AG08396 (cell line): ENCODE measurements around the gene PLA2G6.
"Not testable (repeated sequence)": the region's sequence is repeated elsewhere in the genome, so short reads cannot be mapped to it uniquely, and the experiment has no call there.

Experiments used
- DNase-seq: peaks from one replicate; pipeline ENCODE4 v3.0.0; 2012; ENCODE audit warnings: low spot score, mixed read lengths

Gene PLA2G6

DNA sequence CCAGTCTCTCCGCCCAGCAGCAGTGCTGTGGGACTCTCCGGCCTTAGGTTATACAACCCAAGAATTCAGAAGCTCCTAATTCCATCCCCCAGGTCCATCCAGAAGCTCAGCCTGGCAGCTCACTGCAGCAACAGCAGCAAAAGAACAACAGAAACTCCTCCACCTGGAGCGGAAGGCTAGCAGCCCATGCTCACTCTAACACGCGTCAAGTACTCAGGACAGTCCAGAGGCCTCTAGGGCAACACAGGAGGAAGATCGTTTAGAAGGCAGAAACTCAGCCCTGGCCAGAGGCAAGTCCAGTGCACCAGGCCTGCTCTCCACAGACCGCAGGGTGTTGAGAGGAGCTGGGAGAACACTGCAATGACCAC, 17.1 kb downstream of the PLA2G6 start:
- DNase-seq, result no peak

DNA sequence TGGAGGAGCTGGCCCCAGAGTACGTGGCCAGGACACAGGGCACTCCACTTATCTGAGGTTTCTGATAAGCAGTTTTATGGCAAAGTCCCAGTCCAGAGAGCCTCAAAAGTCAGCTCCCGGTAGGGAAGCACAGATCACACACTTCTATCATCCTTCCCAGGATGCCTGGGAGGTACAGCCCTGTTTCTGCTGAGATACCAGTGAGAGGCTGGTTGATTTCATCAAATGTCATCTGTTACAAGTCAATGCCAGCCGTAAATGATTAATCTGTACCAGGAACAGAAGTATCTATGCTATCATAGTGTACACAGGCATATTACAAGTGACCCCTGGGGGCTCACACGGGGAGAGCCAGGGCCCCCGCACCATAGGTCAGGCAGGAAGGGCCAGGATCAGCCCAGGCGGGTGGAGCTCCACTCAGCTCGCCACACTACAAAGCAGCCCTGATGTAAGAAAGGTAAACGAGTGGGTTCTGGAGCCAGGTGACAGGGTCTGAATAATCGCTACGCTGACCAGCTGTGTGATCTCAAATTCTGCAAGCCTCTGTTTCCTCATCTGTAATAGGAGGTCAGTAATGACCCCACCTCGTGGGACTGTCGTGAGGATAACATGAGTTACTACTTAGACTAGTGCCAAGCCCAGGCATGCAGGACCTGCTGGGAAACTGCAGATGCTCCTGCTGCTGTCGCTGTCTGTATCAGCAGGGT, 17.6 kb downstream of the PLA2G6 start:
- no peak for DNase-seq

DNA sequence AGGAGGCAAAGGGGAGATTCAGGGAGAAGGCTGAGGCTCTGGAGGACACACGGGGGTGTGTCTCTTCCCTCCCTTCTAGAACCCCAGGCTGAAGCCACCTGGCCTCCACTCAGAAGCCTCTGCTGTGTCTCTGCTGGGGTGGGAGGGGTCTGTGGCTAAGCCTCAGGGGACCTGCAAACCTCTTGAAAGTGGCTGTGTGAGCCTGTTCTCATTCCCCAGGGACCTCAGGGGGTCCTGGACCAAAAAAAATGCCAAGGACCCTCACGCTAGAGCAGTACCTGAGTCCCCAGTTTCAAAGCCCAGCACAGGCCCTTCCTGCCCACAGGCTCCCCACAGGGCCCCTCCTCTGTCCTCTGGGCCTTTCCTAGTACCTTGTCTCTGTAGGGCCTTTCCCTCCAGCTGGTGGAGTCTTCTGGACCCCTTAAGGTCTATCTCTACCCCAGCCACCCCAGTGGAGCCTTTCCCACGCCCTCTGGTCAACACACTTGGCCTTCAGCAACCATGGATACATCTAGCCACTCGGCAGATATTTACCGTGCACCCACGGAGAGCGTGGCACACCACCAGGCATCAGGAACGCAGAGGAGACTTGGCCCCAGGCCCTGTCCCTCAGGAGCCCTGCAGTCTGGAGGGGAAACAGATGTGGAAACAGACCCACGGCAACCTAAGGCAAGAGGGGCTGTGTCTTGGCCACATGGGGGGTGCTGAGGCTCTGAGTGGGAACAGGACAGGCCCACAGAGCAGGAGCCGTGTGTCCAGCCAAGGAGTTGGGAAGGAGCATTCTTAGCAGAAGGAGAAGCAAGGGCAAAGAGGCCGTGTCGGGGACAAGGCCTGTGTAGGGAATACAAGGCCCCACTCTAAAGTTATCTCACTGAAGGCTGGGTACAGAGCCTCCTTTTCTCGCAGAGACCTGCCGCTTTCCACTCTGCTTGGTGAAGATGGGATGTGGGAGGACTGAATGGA, 18.5 kb downstream of the PLA2G6 start:
- no peak for DNase-seq

DNA sequence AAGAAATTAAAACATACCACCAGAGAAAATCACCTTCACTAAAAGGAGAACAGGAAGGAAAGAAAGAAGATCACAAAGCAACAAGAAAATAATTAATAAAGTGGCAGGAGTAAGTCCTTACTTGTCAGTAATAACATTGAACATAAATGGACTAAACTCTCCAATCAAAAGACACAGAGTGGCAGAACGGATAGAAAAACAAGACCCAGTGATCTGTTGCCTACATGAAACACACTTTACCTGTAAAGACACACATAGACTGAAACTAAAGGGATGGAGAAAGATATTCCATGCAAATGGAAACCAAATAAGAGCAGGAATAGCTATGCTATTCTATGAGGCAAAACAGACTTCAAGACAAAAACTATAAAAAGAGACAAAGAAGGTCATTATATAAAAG, 25.9 kb downstream of the PLA2G6 start:
- no peak for DNase-seq

DNA sequence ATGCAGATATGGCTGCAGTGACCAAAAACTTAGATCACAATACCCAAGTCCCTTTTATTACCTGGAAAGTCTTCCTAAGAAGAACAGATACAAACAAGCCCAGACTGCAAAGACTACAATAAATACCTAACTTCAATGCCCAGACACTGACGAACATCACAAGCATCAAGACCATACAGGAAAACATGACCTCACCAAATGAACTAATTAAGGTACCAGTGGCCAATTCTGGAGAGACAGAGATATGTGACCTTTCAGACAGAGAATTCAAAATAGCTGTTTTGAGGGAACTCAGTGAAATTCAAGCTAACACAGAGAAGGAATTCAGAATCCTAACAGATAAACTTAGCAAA, 27.1 kb downstream of the PLA2G6 start:
- not testable (repeated sequence) for DNase-seq

DNA sequence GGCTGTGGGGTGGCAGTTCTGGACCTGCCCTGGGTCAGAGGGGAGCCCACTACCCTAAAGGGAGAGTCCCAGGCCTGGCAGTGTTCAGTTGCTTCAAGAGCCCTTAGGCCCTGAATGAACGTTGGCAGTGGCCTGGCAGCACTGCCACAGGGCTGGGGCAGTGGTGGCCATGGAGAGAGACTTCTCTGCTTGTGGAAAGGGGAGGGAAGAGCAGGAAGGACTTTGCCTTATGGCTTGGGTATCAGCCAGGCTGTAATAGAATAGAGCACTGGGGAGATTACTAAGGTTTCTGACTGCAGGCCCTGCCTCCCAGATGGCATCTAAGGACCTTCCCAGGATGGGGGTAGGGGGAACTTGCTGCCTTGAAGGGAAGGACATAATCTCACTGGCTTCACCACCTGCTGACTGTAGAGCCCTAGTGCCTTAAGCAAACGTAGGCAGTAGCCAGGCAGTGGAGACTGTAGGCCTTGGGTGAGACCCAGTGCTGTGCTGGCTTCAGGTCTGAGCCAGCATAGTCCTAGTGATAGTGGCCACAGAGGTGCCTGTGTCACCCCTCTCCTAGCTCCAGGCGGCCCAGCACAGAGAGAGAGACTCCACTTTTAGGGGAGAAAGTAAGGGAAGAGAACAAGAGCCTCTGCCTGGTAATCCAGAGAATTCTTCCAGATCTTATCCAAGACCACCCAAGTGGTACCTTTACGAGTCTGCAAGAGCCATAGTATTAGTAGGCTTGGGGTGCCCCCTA, 27.6 kb downstream of the PLA2G6 start:
- no peak for DNase-seq

DNA sequence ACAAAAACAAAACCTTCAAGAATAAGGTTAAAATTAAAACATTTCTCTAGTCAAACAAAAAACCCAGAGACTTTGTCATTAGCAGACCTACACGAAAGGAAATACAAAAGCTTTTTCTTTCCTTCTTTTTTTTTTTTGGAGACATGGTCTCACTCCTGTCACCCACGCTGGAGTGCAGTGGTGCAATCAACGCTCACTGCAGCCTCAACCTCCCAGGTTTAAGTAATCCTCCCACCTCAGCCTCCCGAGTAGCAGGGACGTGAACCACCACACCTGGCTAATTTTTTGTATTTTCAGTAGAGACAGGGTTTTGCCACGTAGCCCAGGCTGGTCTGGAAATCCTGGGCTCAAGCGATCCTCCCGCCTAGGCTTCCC, 30.5 kb downstream of the PLA2G6 start:
- no peak for DNase-seq

DNA sequence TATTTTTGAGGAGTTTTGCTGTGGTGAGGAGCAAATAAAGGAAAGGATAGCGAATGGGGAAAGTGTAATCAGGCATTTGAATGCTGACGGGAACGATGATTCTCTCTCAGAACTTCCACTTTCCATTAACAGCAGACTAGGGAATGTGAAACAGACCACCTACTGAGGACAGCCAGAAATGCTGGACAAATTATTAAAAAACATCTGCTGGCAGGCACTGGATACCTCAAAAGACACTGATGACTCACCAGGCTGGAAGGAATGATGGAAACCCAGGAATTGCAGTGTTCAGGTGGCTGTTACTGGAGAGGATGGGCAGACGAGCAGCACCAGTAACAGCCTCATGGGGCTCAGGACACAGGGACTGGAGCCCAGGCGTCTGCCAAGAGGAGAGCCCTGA, 33.4 kb downstream of the PLA2G6 start:
- DNase-seq, result peak; percentile 47

DNA sequence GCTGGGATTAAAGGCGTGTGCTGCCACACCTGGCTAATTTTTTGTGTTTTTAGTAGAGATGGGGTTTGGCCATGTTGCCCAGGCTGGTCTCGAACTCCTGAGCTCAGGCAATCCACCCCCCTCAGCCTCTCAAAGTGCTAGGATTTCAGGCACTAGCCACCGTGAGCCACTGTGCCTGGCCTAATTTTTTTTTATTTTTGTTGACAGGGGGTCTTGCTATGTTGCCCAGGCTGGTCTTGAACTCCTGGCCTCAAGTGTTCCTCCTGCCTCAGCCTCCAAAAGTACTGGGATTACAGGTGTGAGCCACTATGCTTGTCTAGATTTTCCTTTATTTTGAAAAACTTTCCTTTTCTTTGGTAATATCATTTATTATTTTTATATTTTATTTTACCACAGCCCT, 35.5 kb downstream of the PLA2G6 start:
- not testable (repeated sequence) for DNase-seq

DNA sequence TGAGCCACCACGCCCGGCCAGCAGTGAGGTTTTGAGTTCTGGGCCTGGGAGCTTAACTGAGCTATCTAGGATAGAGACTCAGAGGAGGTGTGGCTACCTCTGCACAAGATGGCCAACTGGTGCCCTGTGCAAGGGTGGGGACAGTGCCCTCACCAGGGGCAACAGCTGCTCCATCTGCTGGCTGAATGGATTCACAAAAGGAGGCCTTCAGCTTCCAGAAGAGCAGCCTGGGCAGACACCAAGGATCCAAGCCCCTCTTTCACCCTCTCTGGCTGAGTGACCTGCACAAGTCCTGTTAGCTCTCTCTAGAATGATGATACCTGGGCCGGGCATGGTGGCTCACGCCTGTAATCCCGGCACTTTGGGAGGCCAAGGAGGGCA, 37.6 kb downstream of the PLA2G6 start:
- DNase-seq, result no peak

DNA sequence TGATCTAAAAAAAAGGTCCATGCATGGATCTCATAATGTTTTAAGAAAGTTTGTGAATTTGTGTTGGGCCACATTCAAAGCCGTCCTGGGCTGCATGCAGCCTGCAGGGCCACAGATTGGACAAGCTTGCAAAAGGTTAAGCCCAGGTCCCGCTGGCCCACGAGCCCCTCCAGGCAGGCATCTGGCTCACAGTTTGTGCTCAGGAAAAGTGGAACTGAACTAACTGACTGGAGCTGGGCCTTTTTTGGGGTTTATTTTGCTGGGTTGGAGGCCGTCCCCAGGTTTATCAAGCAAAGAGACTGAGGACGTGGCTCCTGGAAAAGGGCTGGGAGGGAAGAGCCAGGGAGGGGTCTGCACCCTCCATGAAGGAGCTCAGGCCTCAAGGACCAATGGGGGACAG, 39.0 kb downstream of the PLA2G6 start:
- DNase-seq, result no peak

DNA sequence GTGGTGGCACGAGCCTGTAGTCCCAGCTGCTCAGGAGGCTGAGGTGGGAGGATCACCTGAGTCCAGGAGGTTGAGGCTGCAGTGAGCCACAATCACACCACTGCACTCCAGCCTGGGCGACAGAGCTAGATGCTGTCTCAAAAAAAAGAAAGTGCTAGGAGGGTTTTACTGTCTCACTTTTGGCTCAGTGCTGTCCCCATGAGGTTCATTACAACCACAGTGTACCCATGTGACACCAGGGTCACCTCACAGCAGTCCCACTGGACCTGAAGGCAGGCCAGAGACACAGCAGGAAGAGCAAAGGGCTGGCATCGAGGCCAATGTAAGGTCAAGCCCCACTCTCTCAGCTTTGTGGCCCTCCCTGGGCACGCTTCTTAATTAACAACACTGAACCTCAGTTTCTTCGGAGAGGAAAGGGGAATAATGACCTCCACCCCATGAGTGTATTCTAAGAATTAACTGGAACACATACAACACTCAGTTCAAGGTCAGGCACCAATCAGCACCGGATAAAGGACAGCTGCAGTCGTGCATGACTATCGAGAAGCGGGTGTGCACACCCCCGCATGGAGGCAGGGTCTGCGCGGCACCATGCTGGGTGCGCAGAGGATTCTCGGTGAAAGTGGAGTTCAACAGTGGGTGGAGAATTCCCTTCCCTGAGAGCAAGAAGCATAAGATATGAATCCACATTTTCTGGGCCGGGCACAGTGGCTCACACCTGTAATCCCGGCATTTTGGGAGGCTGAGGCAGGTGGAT, 40.2 kb downstream of the PLA2G6 start:
- DNase-seq, result no peak

DNA sequence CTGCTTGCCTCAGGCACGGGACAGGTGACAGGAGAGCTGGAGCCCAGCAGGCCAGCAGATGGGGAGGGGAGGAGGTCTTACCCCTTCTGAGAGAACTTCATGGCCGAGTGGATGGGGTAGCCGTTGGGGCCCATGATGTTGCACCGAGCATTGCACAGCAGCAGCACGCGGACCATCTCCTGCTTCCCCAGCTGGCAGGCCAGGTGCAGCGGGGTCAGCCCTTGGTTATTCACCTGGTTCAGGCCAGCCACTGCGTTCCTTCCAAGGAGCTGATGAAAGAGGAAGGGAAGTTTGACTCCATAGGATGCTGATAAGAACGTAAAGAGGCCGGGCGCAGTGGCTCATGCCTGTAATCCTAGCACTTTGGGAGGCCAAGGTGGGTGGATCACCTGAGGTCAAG, 41.7 kb downstream of the PLA2G6 start:
- DNase-seq, result no peak

DNA sequence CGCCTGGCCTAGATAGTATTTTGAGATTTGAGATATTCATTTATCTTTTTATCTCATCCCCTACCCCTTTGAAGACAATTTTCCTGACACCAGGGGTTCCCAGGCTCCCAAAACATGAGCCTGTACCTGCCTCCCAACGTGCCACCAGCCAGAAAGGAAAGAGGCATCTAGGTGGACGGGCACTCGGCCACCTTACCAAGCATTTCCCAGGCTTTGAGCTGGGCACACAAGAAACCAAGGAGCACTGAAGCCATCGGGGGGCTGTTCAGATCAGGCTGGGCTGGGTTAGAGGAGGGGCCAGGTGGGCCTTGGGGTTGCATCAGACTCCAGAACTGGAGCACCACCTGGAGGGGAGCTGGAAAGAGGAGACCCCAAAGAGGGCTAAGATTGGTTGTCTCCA, 42.7 kb downstream of the PLA2G6 start:
- DNase-seq, result no peak

DNA sequence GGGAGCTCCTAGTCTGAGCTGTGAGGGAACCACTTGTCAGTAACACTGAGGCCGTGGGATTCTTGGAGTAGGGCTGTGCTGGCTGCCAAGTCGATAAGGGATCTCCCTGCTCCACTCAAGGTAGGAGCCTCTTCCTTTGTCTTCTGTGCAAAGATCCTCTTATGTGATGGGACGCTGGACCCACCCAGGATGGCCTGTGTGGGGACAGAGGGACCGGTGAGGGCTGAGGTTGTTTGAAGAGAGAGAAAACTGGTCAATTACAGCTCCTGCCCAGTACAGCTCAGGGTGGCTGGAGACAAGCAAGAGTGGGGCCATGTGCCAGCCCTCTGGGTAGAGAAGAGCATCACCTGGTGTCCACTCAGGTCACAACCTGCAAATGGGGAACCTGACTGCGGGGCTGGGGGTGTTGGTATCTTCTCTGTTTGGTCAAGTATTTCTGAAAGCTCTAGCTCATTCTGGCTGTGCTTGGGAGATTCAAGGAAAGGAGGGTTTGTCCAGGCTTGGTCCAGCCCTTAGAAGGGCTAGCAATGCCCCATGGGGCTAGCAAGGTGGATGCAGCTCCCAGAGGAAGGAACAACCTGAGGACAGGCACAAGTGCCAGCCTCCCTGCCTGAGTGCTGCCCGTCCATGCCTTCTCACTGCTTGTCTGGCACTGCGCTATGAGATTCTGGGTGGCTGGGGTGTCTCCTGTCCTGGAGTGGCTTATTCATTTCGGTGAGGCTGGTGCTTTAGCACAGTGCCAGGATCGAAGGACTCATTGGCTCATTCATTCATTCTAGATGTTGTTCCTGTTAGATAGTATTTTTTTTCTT, 43.5 kb downstream of the PLA2G6 start:
- no peak for DNase-seq

DNA sequence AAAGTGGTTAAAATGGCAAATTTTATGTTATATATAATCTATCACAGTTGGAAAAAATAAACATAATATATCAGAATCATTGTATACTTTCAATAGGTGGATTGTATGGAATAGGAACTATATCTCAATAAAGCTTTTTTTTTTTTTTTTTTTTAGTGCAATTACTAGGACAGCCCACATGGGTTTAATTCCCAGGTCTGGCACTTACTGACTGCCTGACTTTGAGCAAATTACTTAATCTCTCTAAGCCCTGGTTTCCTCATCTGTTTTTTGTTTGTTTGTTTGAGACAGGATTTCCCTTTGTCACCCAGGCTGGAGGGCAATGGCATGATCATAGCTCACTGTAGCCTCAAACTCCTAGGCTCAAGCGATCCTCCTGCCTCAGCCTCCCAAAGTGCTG, 45.0 kb downstream of the PLA2G6 start:
- DNase-seq, result peak; percentile 12

DNA sequence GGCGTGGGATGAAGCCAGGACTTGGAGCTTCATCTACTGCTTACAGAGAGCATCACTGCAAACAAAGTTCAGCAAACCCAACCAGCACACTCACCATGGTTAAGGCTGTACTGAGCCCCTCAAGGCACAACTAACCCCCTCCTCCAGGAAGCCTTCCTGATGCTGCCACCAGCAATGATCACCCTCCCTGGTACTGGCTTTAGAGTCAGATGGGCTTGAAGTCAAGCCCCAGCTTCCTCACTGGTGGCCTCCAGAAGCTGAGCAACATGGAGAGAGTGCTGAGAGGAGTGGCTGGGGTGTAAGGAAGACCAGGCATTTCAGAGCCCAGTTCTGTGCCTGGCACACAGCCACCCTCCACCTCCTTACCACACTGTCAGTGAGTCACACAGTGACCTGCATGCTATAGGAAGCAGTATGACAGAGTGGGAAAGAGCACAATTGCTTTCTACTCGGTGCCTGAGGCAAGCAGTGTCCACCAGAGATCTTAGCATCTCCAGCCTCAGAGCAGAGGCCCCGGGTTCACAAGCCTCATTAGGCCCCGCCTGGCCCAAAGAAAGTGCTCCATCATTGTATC, 46.4 kb downstream of the PLA2G6 start:
- DNase-seq, result peak; percentile 84

DNA sequence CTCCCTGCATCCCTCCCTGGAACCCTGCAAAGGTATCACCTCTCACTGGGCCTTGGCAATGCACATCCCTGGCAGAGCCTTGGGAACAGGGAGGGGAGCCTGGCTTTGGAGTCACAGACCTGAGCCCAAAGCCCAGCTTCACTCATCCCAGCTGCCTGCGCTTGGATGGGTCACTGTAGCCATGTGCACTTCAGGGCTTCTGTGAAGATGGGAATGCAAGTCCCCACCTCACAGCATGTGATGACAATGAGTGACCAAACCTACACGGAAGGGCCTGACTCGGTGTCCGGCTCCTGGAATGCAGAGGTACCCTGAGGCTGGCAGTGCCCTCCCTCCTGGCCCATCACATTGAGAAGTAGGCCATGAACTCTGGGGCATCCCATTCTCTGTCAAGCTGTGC, 48.3 kb downstream of the PLA2G6 start:
- no peak for DNase-seq

DNA sequence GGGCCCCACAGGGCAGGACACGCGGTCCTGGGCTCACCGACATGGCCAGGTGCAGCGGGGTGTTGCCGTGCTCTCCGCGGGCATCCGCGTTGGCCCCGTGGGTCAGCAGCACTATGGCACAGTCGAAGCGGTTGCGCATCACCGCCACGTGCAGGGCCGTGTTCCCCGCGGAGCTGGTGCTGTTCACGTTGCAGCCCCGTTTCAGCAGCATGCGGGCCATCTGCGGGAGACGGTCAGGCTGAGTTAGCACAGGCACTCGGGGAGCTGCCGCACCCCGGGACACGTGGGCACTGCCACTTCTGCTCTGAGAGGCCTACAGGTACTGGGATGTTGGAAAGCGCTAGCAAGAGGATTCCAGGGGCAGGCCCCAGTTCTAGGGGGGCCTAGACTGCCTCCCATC, 48.8 kb downstream of the PLA2G6 start:
- no peak for DNase-seq

DNA sequence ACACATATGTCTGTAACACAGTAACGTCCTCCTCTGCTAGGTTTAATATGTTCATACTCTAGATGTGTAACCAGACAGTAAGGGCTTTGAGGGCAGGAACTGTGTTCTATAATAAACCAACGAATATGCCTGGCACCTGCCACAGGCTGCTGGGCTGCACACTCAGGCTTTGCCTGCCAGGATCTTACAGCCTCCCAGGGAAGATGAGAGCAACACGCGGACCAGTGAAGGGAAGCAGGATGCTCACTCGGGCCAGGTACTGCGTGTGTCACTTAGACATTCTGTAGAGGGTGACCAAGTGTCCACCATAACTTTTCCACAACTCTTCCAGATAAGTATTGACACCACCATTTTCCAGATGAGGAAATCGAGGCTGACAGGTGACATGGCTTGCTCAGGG, 49.5 kb downstream of the PLA2G6 start:
- no peak for DNase-seq

DNA sequence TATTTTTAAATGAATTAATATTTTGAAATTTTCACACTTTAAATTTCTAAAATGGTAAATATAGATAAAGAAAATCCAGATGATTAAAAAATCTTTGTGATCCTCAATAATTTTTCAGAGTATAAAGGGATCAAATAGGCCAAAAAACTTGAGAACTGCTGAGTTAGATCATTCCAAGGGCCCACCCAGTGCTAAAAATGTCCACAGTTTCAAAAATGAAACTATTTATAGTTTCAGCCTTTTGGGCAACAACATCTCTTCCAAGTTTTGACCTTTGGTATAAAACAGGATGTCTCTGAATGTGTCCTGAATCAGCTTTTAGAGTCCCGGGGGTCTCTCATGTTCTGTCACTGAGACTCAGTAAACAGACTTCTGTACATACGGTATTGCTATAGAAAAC, 50.2 kb downstream of the PLA2G6 start:
- DNase-seq, result no peak
